GM19238 (cell line): ENCODE measurements around the gene GPRC5B.

Experiments used
- DNase-seq: peaks from one replicate; pipeline ENCODE4 v3.0.0; 2011; ENCODE audit warnings: low spot score; ENCODE audit not compliant: insufficient read length

GPRC5B gene

DNA sequence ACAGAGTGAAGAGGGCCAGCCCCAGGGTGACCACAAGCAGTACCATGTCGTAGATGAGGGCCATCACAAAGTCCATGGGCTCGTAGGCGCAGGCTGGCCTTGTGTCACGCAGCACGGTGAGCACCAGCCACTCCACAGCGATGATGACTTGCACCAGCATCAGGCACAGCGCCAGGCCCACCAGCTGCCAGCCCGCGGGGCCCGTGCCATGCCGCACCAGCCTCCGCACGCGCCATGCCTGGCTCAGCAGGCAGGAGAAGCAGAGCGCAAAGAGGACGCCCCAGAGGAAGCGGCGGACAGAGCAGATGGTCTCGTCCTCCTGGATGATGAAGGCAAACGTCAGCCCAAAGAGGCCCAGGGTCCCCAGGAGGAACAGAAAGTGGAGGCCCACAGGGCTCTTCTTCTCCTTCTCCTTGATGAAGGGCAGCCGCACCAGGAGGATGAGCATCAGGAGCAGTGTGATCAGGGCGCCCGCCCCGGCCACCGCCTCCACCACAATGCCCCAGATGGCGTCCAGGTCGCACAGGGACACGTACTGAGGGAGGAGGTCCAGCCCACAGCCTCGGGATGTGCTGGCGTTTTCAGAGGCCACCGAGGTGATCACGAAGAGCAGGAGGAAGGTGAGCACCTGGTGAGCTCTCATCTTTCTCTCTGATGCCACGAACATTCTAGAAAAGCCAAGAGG is 12.3 kb downstream of the GPRC5B start:
- DNase-seq = no peak

DNA sequence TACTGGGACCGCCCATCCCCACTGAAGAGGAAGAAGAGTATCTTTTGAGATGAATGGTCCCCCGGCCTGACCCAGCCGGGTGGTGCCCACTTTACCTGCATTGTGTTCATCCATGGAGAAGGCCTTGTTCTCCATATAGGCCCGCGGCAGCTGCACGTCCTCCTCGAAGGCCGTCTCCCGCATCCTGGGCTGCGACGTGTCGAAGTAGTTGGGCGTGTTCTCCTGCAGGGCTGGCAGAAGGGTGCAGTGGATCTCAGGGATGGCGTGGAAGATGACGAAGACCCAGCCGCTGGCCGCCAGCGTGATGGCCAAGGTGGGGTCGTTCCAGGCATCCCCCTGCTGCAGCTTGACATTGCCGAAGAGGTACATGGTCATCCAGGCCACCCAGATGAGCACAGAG is 12.9 kb downstream of the GPRC5B start:
- DNase-seq = no peak

DNA sequence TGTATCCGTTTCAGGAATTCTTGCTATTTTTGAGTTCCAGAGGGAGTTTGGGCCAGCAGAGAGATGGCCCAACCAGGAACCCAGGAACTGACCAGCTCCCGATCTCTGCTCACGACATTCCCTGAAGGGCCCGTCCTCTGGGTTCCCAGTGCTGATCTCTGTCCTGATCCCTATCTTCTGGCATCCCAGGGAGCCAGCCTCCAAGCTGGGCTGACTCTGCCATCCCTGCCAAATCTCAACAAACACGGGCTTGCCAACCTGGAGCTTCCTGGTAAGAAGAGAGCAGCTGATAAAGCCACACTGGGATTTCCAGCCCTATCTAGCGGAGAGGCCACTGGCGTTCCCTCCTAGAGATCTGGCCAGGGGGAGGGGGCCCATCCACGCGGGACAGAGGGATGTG is 16.2 kb downstream of the GPRC5B start:
- no peak for DNase-seq

DNA sequence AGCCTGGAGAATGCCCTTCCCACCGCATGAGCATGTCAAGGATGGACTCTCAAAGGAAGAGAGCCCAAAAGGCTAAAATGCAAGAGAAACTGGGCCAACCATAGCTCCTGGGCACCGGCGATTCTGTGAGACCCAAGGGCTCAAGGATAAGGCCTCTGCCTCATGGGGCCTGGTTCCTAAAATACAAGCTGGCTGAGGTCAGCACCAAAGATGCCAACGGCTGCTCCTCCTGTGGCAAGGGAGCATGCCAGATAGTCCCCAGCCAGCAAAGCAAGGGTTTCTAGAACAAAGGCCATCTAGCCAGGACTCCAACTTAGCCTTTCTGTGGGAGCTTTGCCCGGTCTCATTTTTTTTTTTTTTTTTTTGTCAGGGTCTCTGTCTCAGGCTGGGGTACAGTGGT is 20.1 kb downstream of the GPRC5B start:
- DNase-seq = no peak

DNA sequence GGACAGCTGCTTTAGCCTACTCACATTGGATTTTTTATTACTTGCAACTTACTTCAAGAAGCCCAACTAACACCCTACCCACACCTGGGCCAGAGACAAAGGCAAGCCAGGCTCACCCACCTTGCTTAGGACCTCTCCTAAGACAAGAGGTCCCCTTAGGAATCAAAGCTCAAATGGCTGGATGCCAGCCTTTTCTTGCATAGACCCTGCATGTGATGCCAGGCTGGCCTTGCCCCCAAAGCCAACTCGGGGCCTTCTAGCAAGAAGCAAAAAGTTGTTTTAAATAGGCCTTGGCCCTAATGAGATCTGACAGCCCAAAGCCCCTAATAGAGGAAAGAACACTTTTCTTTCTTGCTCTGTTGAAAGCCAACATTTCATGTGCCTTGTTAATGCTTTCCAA is 20.7 kb downstream of the GPRC5B start:
- DNase-seq = no peak

DNA sequence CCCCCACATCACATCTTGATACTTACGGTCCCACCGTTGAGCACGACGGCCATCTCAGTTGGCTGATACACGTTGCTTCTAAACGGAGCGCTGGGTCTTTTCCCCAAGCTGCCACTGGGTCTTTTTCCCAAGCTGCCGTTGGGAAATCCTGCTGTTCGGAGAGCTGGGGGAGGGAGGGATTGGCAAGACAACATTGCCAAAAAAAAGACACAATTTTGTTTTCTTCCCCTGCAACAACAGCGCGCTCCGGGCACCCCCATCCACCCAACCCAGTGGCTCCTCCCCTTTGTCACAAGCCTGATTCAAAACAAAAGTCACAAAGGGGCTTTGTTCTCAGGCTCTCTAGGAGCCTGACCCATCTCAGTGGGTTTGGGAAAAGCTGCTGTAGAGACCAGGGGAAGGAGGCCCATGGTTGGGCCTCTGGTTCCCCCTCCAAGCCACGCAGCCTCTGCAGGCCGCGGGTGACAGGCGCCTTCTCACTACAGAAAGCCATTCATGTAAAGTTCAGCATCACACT is 22.8 kb downstream of the GPRC5B start:
- no peak for DNase-seq

DNA sequence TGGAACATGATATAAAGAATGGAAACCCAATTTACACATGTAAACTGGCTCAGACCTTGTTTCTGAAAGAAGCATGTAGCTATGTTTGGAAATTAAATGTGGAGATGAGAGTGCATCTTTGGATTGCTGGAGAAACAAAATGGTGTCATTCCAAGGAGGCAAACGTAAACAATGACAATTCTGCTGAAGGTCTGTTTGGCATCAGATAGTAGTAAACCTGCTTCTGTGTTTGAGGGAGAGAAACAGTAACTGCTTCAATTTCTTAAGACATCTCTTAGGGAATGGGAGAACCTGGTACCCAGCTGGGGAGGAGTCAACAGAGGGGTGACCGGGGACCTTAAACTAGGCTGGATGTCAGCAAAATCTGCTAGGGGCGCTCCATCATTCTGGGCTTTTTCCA is 23.5 kb downstream of the GPRC5B start:
- DNase-seq = no peak

DNA sequence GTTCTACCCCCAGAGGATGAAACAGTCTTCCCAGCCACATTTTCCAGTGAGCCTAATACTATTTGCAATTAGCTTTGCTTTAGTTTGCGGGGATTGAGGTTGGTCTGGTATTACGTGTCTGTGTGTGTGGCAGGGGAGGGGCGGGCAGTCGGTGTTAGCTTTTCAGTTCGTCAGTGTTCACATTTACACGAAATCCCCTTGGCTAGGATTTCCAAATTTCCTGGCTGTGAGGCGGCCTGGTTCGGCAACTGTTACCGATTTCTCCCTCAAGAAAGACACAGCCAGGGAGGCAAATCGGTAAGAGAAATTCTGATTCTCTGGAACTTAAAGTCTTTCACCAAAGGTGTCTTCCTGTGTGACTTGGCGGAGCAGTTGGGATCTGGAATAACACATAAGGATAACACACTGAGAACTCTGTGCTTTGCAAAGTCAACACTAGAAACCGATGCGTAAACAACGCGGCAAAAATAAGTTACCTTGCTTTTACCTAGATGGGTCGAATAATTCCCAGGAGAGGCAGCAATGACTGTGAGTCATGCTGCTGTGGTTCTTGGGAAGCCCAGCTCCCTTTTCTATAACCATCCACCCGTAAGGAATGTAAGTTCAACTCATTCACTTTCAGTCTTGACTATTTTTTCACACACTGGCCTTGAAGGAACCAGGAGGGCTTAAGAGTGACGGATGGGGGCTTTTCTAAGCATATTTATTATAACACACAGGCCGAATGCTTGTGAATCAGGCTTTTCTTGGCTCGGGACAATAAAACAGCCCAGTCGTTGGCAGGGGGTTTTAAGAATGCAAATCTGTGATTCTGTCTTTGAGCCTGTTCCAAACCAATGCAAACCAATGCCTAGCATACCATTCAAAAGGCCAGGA is 24.2 kb downstream of the GPRC5B start:
- no peak for DNase-seq

DNA sequence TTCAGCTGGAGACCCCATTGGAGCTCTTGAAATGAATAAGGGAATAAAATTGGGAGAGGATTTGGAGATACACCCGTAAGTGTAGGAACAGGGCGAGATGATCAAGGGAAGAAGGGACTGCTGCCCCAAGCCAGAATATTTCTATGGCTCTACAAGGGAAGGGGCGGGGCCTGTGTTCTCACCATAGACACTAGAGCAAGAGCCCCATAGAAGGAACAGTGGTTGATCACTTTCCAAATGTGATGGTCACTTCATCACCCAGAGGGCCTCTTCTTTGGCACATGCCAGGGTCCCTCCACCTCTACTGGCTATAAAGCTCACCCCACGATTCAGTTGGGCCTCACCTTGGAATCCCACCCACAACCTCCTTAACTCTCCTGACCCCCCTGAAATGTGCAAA is 25.0 kb downstream of the GPRC5B start:
- no peak for DNase-seq

DNA sequence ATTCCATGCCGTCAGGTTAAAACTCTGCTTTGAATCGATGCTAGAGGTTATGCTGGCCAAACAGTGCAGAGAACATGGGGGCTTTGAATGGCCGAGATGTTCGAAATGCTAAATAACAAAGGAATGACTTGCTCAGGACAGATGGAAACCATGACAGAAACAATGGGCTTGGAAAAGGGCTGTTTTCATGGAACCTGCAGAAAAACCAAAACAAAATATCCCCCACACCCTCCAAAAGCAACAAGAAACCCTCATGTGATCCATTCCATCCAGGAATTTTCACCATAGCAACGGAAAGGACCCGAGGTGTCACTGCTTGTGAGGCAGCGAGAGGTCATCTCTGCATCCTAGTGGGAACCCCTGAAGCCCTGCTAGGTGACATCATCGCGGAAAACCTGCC is 25.5 kb downstream of the GPRC5B start:
- DNase-seq = no peak

DNA sequence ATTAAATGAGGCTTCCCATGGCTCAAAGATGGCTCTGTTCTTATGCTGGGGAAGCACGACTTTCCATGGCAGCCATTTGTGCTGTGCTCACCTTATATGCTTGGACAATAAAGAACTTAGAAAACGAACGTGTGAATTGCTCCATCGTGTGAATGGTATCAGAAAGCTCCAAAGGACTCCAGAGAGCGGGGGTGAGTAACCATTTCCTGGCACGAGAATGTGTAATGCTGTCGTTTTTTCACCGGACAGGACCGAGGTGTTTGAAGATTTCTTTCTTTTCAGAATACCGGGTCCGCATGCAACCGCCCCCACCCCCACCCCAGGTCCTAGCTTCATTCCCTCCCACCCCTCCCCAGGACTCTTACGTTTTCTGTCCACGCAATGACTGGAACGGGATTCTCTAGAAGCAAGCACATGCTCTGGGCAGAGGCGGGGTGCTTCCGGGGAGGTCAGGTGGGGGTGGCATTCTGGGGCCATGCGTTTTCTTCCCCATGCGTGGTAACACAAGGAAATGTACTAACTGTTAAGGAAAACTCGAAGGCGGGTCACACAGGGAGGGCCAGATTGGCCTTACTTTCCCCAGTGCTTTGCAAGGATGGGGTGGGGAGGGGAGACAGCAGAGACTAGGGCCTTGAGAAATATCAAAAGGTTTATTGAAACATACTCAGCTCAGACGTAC is 26.2 kb downstream of the GPRC5B start:
- DNase-seq = no peak

DNA sequence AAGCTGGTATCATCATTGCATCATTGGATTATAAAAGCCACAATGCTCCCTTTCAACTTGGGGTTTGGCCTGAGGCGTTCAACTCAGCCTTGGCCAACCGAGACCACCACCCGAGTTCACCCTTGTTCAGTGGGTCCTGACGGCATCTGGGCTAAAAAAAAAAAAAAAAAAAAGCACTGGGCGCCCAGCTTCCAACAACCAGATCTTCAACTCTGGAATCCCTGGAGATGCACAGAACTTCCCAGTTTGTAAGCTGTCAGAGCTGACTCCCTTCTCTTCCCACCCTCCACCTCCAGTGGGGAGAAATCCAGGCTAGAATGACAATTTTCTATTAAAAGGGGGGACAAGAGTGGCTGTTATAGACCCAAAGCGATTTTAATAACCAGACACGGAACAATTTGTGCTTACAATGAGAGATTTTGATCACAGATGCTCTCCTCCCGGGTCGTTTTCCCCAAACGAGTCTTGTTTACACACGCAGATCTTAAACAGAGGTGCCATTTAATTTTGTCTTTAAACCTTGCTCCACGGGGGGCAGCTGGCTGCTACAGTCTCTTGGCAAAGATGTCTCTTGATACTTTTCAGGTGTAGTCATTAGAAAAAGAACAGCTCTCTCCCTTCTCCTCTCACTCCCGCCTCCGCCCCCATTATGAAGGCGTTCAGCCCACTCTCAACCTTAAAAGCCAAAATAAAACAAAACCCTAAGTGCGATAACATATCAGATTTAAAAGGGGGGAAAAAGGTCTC is 26.9 kb downstream of the GPRC5B start:
- DNase-seq = no peak

DNA sequence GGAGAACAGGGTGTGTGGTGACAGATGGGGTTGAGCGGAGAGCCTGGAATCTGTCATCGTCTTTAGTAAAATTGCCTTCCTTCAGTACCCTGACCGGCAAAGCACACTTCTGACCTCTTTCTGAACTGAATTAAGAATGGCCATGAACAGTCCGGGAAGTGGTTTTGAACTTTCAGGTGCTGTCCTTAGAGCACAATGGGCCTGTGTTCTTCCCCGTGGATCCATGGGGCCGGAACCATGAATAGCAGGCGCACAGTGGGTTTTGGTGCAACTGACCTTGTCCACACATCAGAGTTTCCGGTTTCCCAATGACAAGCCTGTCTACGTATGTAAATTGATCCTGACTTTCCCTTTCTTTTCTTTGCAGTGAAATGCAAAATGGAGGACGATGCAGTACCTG is 28.5 kb downstream of the GPRC5B start:
- no peak for DNase-seq

DNA sequence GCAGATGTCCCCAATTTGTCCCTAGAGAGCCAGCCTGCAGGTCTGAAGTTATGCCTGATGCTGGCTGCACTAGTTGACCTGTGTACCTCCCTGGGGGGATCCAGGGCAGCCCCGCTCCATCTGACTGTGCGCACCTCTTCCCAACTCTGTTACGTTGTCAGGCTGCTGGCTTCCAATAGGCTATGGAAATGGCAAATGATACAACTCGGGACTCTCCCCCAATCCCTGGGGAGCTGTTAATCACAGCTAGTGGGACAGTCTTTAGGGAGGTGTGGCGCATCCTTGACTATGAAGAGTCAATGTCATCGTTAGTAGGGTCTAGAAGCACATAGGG is 30.1 kb downstream of the GPRC5B start:
- DNase-seq = no peak

DNA sequence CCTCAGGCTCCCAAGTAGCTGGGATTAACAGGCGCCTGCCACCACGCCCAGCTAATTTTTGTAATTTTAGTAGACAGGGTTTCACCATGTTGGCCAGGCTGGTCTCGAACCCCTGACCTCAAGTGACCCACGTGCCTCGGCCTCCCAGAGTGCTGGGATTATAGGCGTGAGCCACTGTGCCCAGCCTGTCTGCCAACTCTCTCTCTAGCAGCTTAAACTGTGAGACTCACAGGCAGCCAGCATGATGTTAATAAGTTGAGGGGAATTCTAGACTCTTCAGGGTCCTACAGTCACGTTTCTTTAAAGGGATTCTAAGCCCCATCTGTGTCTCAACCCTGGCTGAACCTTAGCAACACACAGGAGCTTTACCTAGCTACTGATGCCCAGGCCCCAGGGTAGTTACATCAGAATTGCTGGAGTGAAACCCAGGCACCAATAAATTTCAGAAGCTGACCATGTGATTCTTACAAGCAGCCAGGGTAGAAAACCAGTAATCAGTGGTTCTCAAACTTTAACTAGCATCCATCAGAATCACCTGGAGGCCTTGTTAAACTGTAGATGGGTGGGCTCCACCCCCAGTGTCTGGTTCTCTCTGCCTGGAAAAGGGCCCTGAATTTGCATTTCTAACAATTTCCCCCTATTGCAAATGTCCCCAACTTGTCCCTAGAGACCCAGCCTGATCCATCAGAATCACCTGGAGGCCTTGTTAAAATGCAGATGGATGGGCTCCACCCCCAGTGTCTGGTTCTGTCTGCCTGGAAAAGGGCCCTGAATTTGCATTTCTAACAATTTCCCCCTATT is 30.7 kb downstream of the GPRC5B start:
- no peak for DNase-seq

DNA sequence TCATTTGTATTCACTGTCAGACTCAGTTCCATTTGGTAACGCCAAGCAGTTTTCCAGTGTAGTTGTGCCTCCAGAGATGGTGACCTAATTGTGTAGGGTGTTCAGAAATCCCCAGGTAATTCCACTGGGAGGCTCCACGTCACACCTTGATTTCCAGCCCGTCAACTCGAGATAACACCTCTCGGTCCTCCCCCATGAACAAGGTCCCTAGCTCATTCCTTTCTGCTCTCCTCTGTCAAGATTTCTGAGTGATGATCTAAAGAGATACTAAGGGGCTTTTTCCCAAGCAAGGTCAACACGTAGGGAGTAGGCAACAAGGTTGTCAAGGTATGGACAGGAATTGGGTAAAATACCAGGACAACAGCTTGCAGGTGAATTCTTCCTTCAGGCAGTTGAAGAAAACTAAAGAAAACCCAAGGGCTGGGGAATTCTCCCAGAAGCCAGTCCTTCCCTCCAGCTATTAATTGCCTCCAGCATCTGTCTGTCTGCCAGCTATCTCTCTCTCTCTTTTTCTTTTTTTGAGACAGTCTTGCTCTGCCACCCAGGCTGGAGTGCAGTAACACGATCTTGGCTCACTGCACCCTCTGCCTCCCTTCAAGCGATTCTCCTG is 31.4 kb downstream of the GPRC5B start:
- DNase-seq = no peak

DNA sequence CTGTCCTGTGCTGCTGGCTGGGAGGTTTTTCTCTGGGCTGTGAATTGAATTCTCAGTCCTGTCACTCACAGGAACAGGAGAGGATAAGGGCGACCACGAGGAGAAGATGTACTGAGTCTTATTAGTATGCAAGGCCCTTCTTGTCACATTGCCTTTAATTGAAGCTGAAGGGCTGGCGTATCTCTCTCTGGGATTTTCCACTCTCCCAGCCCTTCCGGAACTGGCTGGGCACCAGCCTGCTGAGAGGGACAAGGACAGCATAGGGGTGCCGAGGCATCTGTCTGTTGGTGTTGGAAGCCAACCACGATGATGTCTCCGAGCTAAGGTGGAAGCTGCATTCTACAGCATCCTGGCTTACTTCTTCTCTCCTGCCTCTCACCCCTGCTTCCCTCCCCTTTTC is 33.2 kb downstream of the GPRC5B start:
- DNase-seq = no peak

DNA sequence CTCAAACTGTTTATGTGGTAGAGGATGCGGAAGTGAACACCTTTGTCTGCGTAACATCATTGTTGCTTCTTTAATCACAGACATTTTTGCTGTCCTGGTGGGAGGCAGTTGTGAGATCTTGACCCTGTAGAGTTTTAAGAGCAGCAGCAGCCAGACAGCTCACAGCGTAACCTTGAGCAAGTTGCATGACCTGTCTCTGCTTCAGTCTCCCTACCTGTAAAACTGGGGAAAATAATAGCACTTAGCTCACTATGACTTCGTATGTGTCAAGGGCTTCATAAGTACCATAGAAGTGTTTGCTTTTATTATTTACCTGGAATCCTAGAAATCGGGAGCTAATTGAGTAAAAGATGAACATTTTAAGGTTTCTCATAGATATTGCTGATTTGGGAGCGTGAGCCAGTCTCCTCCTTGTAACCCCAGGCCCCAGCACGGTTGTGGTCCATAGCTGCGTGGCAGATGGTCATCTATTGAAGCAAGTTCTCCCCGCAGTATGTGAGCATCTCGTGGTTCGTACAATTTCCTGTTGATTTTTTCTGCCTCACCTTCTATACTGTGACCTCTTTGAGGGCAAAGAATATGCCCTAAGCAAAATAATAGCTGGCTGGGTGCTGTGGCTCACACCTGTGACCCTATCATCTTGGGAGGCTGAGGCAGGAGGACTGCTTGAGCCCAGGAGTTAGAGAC is 34.4 kb downstream of the GPRC5B start:
- DNase-seq = no peak

DNA sequence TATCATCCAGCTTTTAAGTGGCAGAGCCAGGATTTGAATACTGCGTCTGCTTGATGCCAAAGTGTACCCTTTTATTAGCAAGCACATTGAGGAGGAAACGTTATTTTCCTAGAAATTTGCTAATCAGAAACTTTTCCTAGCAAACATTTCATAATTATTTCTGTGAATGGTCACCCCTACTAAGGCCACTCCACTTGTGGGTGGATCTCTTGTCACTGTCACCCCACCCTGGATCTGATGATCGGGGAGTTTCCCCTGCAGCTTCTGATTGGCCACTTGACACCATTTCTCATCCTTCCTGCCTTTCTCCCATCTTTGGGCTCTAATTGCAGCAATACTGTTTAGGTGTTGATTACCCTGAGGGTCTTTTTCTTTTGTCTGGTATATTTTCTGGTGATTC is 35.9 kb downstream of the GPRC5B start:
- DNase-seq = no peak

DNA sequence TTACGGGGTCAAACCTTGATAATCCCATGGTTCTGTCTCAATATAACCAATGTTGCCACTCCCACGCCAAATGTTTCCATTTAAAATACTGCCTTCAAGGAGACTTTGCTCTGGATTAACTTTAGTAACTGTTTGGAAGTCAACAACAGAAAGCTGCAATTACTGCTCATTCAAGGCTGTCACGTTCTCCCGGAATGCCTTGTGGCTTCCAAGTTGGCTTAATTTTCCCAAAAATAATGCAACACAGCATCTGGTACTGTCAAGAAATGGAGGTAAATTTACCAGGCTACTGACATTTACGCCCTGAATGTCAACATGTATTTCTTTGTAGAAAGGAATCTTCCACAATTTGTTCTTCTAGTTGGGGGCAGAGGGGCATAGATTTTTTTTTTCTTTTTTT is 38.2 kb downstream of the GPRC5B start:
- DNase-seq = no peak
